Measurements from ENCODE around the gene FUBP3.

GRCh38 chr9:130541533-130541932 is 37.8 kb upstream of the FUBP3 start:
- TF ChIP-seq CTCF (IDR thresholded peaks at IDR 0.05) (no peak), POLR2A (IDR thresholded peaks at IDR 0.05) (no peak)

All from adrenal gland (tissue), 5 donors.